ENCODE measurements around the gene ASIC2. TPM values are rescaled to one million over a fixed set of nuclear protein-coding genes. Genes with fewer than 3 reads are reported as not detected.

ASIC2 gene
- total RNA-seq, 1 donor from 2014 or later, result not detected

DNA sequence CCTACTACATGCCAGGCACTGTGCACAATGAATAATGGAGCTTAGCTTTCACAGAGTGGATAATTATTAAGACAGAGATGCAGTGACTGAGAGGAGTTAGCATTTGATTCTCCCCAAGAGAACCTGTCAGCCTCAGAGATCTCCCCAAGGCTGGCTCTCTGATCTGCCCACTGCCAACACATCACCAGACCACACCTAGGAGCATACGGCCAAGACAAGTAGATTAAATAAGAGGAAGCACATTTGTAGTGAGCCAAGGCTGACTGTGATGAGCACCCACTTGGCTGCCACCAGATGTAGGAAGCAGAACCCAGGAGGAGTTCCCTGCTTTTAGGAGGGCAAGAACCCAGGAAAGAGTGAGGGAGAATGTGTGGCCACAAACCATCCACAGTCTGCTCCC lies 171.3 kb downstream of the ASIC2 start:
- Mint-ChIP-seq H3K4me3 (no peak overlapping the region), H3K27me3 (peaks cover 6% of the 10 kb centered on the region), H3K36me3 (ENCODE audit: low read depth) (no peaks in the 10 kb centered on the region), H3K27ac (no peak overlapping the region), H3K4me1 (no peaks in the 10 kb centered on the region), H3K9me3 (no peaks in the 10 kb centered on the region)
- ChIA-PET POLR2A (no interaction called here), CTCF (no interaction called here)
- intact Hi-C loops (cut with micrococcal nuclease), result no loop called here
- TF ChIP-seq CTCF (IDR thresholded peaks at IDR 0.05), result no peak
- no peak for DNase-seq
- ATAC-seq (ENCODE audit: low read depth), result no peak

DNA sequence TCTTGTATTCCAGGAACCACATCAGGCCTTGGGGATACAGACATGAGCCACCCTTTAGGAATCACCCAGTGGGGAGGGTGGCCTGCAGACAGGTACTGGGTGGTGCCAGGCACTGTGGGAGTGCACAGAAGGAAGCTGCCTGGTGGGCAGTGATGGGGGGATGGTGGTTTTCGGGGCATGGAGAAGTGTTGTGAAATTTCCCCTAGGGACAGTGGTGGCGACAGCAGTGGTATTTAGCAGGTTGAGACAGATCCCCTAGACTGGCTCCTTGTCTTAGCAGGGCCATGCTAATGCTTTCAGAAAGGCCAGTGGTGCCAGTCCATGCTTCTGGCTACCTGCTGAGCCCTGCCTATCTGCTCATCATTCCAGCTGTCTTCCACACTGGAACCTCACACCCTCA lies 171.8 kb downstream of the ASIC2 start:
- DNase-seq (no peak), ATAC-seq (ENCODE audit: low read depth) (no peak)
- peaks cover 6% of the 10 kb centered on the region for H3K27me3 Mint-ChIP-seq
- ChIA-PET POLR2A (no interaction called here), CTCF (no interaction called here)
- H3K4me1 Mint-ChIP-seq, result no peaks in the 10 kb centered on the region
- H3K27ac Mint-ChIP-seq, result no peak overlapping the region
- no peaks in the 10 kb centered on the region for H3K36me3 Mint-ChIP-seq (ENCODE audit: low read depth)
- TF ChIP-seq CTCF (IDR thresholded peaks at IDR 0.05), result no peak
- intact Hi-C loops (cut with micrococcal nuclease), result no loop called here
- H3K4me3 Mint-ChIP-seq, result no peak overlapping the region
- H3K9me3 Mint-ChIP-seq, result no peaks in the 10 kb centered on the region

DNA sequence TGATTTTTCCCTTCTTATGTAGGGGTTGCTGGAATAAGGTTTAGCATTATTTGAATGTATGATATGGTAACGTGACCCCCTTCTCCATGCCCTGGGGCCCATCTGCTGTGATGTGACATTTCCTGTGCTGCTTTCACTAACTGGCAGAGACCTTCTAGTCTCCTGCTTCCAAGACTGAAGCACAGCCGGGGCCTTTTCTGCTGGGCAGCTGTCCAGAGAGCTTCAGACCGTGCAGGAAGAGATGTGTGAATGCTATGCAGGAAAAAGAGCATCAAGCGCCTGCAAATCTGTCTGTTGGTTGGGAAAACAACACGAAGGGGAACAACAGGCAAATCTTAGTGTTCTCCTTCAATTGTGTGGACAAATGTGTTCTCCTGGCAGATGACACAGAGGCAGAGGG lies 173.0 kb downstream of the ASIC2 start:
- intact Hi-C loops (cut with micrococcal nuclease), result no loop called here
- ATAC-seq (ENCODE audit: low read depth), result no peak
- DNase-seq, result no peak
- TF ChIP-seq CTCF (IDR thresholded peaks at IDR 0.05), result no peak
- POLR2A ChIA-PET, result no interaction called here
- Mint-ChIP-seq H3K36me3 (ENCODE audit: low read depth) (no peaks in the 10 kb centered on the region), H3K4me3 (no peak overlapping the region), H3K27me3 (peaks cover 6% of the 10 kb centered on the region), H3K9me3 (no peaks in the 10 kb centered on the region), H3K27ac (no peak overlapping the region), H3K4me1 (no peaks in the 10 kb centered on the region)
- CTCF ChIA-PET, result no interaction called here

- ATAC-seq (ENCODE audit: low read depth) (no peak), DNase-seq (no peak)
- Mint-ChIP-seq H3K36me3 (ENCODE audit: low read depth) (no peaks in the 10 kb centered on the region), H3K27me3 (peaks cover 4% of the 10 kb centered on the region), H3K27ac (no peak overlapping the region), H3K9me3 (no peaks in the 10 kb centered on the region), H3K4me1 (no peaks in the 10 kb centered on the region), H3K4me3 (no peak overlapping the region)
- intact Hi-C loops (cut with micrococcal nuclease), result no loop called here
- ChIA-PET CTCF (no interaction called here), POLR2A (no interaction called here)
- no peak for TF ChIP-seq CTCF (IDR thresholded peaks at IDR 0.05)
Observed at GRCh38 chr17:33118391-33119075, 174.6 kb downstream of the ASIC2 start.

DNA sequence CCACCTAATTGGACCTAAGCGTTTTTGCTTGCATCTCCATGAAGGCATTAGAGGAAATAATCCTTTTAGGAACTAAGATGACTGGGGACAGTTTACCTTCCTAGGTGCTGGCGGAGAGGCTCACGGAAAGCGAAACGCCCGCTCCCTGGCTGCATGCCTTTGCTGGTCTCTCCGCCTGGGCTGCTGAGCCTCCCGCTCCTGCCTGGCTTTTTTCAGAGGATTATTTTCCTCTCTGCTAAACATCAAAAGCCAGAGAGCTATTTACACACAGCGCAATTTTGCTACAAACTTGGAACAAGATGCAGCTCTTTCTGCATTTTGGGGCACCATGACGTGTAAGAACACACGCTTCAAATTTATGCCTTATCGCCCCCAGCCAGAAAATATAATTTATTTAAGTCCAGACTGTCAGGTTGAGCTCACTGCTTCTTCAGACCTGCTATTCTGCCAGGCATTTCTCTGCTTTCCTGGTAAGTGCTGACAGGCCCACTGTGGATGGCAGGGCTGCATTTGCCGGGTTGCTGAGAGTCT lies 177.0 kb downstream of the ASIC2 start:
- Mint-ChIP-seq H3K4me1 (no peaks in the 10 kb centered on the region), H3K9me3 (no peaks in the 10 kb centered on the region), H3K27ac (no peak overlapping the region), H3K4me3 (no peak overlapping the region), H3K36me3 (ENCODE audit: low read depth) (no peaks in the 10 kb centered on the region), H3K27me3 (peaks cover 5% of the 10 kb centered on the region)
- intact Hi-C loops (cut with micrococcal nuclease), result no loop called here
- ChIA-PET POLR2A (no interaction called here), CTCF (no interaction called here)
- TF ChIP-seq CTCF (IDR thresholded peaks at IDR 0.05), result no peak
- no peak for ATAC-seq (ENCODE audit: low read depth)
- no peak for DNase-seq
